Stimulated activated CD4-positive, alpha-beta T cell treated with anti-CD3 and anti-CD28 coated beads, Interleukin-2, amount 100 ng/mL, for 24 hours (primary cell): ENCODE results near the gene SPP2.

Experiments
- DNase-seq, 2 donors: peaks; one replicate each; pipeline ENCODE4 v3.0.0-alpha.2; 2020

SPP2 gene

DNA sequence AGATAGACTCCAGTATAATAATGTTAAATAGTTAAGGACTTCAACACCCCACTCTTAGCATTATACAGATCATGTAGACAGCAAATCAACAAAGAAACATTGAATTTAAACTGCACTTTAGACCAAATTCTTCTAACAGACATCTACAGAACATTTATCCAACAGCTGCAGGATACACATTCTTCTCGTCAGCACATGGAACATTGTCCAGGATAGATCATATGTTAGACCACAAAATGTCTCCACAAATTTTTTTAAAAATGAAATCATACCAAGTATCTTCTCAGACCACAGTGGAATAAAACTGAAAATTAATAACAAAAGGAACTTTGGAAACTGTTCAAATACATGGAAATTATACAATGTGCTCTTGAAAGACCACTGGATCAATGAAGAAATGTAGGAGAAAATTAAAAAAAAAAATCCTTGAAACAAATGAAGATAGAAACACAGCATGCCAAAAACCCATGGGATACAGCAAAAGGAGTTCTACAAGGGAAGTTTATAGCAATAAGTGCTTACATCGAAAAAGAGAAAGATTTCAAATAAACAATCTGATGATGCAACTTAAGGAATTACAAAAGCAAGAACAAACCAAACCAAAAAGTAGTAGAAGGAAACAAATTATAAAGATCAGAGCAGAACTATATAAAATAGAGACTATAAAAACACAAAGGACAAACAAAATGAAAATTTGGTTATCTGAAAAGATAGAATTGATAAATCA is 12.3 kb upstream of the SPP2 start:
- no peak for DNase-seq

GRCh38 chr2:234044157-234044556 is 6.3 kb upstream of the SPP2 start:
- DNase-seq = no peak

DNA sequence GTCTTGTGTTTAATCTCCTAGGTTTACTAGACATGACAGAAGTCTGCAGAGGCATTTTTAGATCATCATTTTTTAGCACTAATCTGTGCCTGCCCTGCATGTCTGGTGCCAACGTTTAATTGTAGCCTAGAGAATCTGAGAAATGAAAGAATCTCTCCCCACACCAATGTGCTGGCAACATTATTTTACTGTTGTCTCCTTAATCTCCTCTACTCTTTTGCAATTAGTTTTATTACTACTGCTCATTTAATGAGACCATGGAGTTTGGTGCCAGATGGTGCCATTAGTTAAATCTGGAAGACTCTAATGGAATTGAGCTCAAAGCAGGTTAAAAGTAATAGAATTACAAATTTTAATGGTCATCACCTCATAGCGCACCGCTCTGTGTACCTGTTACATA is 4.0 kb upstream of the SPP2 start:
- DNase-seq = no peak

DNA sequence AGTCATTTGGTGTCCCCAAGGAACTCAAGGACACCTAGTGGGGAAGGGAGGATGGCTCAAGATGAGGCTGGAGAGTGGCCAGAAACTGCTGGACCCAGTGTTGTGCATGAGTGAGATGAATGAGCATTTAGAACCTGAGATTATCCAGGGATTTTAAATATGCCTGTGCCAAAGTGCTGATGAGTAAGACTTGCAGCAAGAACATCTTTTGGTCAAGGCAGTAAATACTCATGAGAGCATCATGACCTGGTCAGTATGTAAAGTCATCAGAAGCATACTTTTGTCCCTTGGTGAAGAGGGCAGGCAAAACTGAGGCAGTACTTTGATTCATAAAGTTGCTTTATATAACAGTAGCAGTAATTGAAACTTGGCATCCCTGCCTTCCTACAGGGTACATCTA is 3.1 kb upstream of the SPP2 start:
- DNase-seq = no peak

DNA sequence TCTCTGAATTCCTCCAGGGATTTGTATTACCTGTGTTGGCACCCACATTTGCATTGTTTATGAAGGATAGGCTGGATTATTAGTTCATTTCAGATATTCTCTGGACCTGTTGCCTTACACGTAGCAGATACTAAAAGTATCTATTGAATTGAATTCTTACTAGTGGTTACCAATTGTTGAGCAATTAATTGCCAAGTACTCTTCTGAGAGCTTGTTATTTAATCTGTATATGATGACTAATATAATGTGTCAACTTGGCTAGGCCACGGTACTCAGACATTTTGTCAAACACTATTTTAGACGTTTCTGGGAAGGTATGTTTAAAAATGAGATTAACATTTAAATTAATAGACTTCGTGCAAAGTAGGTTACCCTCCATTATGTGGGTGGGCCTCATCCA is 2.5 kb upstream of the SPP2 start:
- no peak for DNase-seq

- DNase-seq = no peak
Measured at GRCh38 chr2:234051374-234052070, 1.0 kb downstream of the SPP2 start.

DNA sequence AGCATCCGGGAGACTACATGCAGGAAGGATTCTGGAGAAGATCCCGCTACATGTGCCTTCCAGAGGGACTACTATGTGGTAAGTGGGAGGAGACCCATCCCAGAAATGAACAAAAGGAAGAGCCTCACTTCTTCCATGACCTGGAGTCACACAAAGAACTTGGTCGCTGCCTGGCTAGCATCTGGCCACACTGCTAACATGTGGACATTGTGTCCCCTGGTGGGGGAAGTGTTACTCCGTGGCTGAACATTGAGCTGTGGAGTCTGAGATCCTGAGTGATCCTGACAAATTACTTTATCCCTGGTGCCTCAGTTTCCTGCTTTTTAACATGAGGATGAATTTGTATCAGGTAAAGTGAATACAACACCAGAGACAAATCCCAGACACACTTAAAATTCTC is 8.4 kb downstream of the SPP2 start:
- DNase-seq = no peak

DNA sequence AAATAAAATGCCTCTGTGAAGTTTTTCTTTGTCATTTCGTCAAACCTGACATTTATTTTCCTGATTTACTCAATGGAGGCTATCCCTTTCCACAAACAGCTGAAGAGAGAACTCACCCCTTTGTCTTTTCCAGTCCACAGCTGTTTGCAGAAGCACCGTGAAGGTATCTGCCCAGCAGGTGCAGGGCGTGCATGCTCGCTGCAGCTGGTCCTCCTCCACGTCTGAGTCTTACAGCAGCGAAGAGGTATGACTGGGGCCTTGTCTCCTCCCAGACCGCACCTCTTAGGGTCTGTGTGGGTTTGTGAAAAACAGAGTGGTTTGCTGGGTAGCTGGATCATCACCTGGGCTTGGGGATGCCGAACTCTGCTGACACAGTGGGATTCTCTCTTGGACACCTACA is 9.7 kb downstream of the SPP2 start:
- DNase-seq = no peak

DNA sequence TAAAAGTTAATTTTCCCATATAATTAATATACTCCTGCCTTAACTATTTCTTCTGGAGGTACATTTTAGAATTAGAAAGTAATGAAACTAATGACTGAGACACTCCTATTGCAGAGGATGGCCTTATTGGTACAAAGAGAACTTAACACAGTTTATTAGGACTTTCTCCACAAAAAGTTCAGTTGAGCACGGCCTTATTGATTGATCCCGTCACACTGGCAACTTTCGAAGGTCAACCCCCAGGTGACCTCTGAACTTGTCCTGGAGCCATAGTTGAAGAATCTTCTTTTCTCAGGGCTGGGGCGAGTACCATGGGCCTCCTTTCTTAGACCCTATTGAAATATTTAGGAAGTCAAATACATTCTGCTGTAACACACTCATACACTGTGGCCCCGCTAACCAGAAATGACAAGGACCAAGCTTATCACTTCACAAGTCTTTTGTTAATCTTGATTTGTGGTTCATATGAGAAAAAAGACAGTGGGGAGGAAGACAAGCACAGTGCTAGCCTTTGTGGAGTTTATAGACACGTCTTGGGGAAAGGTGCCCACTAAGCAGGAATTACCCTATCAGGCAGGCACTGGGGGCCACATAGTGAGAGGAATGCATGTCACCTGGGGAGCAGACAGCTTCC is 11.2 kb downstream of the SPP2 start:
- DNase-seq = no peak

DNA sequence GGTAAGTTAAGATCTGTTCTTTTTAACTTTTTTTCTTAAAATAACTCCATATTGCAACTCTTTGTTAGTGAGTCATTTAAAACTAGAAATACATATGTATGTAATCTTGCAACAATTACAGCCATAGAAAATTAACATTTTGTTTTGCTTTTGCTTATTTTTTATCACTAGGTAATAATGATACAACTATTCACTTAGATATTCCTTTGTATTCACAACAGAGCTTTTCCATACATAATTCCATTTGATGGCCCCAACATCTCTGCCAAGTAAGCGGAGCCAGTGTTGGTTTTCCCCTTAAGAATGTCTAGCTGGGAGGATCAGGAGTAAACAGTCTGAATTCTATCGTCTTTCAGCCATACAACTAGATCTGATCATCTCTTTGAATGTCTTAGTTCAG is 16.1 kb downstream of the SPP2 start:
- DNase-seq = no peak

DNA sequence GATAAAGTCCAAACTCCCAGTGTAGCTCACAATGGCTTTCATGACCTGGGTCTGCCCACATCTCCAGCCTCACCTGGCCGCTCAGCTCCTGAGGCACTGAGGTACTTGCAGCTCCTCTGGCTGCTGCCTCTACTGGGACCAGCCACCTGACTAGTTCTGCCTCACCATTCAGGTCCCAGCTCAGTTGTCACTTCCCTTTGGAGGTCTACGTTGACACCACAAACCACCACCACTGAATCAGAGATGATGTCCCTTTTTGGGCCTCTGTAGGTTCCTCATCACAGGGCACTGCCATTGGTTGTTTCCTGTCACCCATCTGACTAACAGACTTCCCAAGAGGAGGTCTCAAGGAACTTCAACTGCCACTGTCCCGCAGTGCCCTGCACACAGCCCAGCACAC is 21.2 kb downstream of the SPP2 start:
- DNase-seq = no peak

DNA sequence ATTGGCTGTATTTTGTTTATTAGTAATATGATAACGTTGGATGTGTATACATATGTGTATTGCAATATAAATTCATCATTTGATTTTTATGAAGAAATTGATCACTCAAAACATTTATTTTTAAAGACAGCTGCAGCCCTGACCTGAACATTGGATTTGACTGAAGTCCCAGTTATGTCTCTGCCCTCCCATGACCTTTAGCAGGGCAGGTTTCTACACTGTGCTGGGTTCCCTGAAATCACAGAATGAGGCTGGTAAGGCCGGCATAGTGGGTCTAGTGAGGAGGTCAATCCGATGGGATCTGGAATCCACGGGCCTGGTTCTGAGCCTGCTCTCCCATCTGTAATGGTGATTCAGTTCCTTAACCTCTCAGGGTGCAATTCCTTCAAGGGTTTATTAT is 22.0 kb downstream of the SPP2 start:
- DNase-seq = no peak

DNA sequence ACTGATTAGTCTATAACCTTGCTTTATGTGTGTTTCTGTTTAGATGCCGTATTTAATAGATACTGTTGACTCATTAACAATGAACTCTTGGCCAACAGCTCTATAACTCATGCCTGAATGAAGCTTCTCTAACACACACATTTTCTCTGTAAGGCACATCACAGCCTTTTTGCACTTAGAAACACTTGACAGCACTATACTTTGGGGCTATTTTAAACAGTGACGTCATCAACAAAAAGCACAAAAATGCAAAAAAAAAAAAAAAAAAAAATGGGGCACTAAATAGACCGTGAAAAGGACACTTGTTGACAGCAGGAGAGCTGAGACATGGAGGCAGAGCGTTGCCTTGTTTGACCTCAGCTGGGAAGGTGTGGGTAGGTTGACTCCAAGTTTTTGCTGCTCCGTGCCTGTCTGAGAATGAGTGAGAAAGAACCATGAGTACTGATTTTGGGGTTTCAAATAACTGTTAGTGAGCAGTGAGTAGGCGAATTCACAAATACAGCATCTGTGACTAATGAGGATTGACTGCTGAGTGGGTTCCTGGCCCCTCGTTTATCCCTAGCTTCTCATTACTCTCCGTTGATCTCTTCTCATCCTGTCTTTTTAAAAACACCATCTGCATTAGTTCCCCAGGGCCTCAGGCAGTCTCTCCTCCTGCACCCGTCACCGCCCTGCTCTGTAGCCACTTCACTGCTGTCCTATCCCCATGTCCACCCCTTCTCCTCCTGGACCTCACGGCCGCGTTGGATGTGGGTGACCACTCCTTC is 24.4 kb downstream of the SPP2 start:
- no peak for DNase-seq

- DNase-seq = no peak
Measured at GRCh38 chr2:234075518-234075915, 25.0 kb downstream of the SPP2 start.

- no peak for DNase-seq
Measured at GRCh38 chr2:234075947-234076346, 25.4 kb downstream of the SPP2 start.

- DNase-seq = no peak
Measured at GRCh38 chr2:234076451-234076850, 25.9 kb downstream of the SPP2 start.

DNA sequence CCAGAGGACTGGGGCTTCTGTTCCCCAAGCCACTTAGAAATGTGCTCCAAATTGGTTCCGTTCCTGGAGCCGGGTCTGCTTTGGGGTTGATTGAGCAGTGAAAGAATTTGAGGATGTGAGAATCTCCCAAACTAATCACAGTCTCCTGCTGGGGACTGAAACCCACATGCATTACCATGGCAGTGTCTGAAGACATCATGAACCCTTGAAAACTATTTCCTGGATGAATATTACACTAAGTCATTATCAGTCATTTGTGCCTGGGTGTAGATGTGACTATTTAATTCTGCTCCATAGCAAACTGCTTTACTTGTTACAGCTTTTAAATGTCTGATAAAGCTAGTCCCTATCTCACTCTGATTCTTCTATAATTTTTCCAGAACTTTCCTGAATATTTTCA is 27.6 kb downstream of the SPP2 start:
- DNase-seq = no peak

- no peak for DNase-seq
Measured at GRCh38 chr2:234081970-234082822, 31.7 kb downstream of the SPP2 start.

DNA sequence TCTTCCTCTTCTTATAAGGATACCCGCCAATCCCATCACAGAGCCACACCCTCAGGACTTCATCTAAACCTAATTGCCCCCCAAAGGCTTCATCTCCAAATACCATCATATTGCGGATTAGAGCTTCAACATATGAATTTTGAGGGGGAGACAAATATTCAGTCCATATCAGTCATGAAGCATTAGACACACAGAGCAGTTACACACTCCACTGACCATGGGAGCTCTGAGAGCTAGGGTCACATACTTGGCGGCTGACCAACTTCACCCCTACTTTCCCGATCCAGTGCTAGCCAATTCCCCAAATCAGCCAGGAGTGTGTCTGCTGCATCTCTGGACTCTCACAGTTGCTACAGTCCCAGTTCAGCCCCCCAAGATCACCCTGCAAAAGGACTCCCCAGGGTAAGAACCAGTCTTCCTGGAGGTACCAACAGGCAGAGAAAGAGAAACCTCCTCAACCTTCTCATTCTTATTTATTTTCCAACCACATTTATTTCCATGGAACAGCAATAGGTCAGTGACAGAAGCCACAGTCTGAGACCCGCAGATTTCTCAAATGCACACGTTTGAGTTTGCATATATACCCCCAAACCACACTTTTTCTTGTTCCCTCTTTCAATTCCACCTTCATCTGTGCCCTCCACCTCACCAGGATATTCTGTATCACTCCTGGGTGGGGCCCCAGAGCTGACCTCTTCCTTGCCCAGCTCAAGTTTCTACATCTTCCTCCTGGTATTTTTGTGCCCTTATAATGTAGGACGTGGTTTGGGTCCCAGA is 33.3 kb downstream of the SPP2 start:
- no peak for DNase-seq

DNA sequence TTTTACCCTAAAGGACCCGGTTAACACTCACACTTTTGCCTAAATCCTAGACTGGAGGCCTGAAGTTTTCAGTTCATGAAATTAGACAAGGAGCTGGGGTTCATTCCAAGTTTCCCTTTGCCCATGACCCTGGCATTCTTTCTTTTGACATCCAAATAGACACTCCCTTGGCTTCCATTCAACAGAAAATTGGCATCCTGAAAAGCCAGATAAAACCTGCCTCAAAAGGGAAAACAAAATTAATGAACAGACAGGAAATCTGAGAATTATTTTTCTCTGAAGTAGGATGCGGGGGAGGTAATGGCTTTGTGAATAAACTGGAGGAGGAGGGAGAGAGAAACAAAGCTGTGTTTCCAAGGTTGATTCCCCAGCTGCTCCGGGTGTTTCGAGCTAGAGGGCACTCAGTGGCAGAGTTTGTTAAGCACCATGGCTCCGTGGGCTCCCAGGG is 41.0 kb downstream of the SPP2 start:
- DNase-seq = no peak

DNA sequence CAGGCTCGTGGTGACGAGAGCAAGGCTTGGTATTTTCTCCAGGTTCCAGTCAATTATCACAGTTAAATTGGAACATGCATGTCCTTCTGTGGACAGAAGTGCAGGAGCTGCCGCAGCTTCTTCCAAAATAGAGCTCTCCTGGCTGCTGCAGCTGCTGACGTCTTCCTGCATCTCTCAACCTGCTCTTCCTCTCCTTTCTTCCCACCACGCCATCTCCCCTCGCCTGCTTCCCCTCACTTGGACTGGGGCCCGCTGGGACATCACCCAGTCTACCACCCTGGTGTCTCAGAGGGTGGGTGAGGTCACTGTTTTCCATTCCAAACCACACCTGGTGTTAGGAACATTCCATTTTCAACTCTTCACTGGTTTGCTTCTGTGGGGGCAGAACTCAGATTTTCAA is 41.4 kb downstream of the SPP2 start:
- no peak for DNase-seq

- no peak for DNase-seq
Measured at GRCh38 chr2:234092344-234092743, 41.8 kb downstream of the SPP2 start.
